ENCODE results near the gene ADORA3.

The ADORA3 gene

GRCh38 chr1:111463029-111463683 is 40.3 kb downstream of the ADORA3 start:
- H3K4me3 Mint-ChIP-seq = no peak overlapping the region
- DNase-seq (no peak), ATAC-seq (replicated peaks) (no peak)
- H3K36me3 Mint-ChIP-seq (ENCODE audit: insufficient read depth) = peaks cover 41% of the 10 kb centered on the region
- no peaks in the 10 kb centered on the region for H3K27me3 Mint-ChIP-seq
- no peaks in the 10 kb centered on the region for H3K9me3 Mint-ChIP-seq
- peak overlapping the region in 1 of 2 donors; percentile 10 for H3K27ac Mint-ChIP-seq
- H3K4me1 Mint-ChIP-seq (ENCODE audit: low read depth in 2 of 2) = peaks cover 6 to 10% of the 10 kb centered on the region in 2 donors

- no peaks in the 10 kb centered on the region for H3K27me3 Mint-ChIP-seq
- ATAC-seq (replicated peaks) = no peak
- H3K9me3 Mint-ChIP-seq = no peaks in the 10 kb centered on the region
- peaks cover 8 to 13% of the 10 kb centered on the region in 2 donors for H3K4me1 Mint-ChIP-seq (ENCODE audit: low read depth in 2 of 2)
- no peak overlapping the region for H3K4me3 Mint-ChIP-seq
- no peak for DNase-seq
- H3K36me3 Mint-ChIP-seq (ENCODE audit: insufficient read depth) = peaks cover 47% of the 10 kb centered on the region
- no peak overlapping the region for H3K27ac Mint-ChIP-seq
Observed at GRCh38 chr1:111462370-111463028, 40.9 kb downstream of the ADORA3 start.

- H3K27ac Mint-ChIP-seq = no peak overlapping the region
- H3K36me3 Mint-ChIP-seq (ENCODE audit: insufficient read depth) = peaks cover 55% of the 10 kb centered on the region
- DNase-seq (no peak), ATAC-seq (replicated peaks) (no peak)
- no peaks in the 10 kb centered on the region for H3K9me3 Mint-ChIP-seq
- H3K4me1 Mint-ChIP-seq (ENCODE audit: low read depth in 2 of 2) = peaks cover 11 to 13% of the 10 kb centered on the region in 2 donors
- no peaks in the 10 kb centered on the region for H3K27me3 Mint-ChIP-seq
- no peak overlapping the region for H3K4me3 Mint-ChIP-seq
Observed at GRCh38 chr1:111461765-111462164, 41.7 kb downstream of the ADORA3 start.

GRCh38 chr1:111455642-111456031 is 47.8 kb downstream of the ADORA3 start:
- no peaks in the 10 kb centered on the region for H3K9me3 Mint-ChIP-seq
- no peak overlapping the region for H3K4me3 Mint-ChIP-seq
- no peaks in the 10 kb centered on the region for H3K27me3 Mint-ChIP-seq
- peaks cover 28 to 62% of the 10 kb centered on the region in 2 donors for H3K4me1 Mint-ChIP-seq (ENCODE audit: low read depth in 2 of 2)
- no peak for ATAC-seq (replicated peaks)
- peaks cover 66% of the 10 kb centered on the region for H3K36me3 Mint-ChIP-seq (ENCODE audit: insufficient read depth)
- H3K27ac Mint-ChIP-seq = peak overlapping the region; percentile 41 to 71
- DNase-seq = no peak

GRCh38 chr1:111454859-111455641 is 48.4 kb downstream of the ADORA3 start:
- ATAC-seq (replicated peaks) = no peak
- Mint-ChIP-seq H3K27me3 (no peaks in the 10 kb centered on the region), H3K36me3 (ENCODE audit: insufficient read depth) (peaks cover 62% of the 10 kb centered on the region), H3K27ac (peak overlapping the region; percentile 41 to 71), H3K4me3 (no peak overlapping the region), H3K4me1 (ENCODE audit: low read depth in 2 of 2) (peaks cover 32 to 66% of the 10 kb centered on the region in 2 donors), H3K9me3 (no peaks in the 10 kb centered on the region)
- no peak for DNase-seq

- H3K27ac Mint-ChIP-seq = no peak overlapping the region
- H3K4me1 Mint-ChIP-seq (ENCODE audit: low read depth in 2 of 2) = peaks cover 42 to 71% of the 10 kb centered on the region in 2 donors
- H3K27me3 Mint-ChIP-seq = no peaks in the 10 kb centered on the region
- no peak for ATAC-seq (replicated peaks)
- DNase-seq = no peak
- peak overlapping the region in 1 of 2 donors; percentile 11 for H3K4me3 Mint-ChIP-seq
- H3K36me3 Mint-ChIP-seq (ENCODE audit: insufficient read depth) = peaks cover 65% of the 10 kb centered on the region
- H3K9me3 Mint-ChIP-seq = no peaks in the 10 kb centered on the region
Observed at GRCh38 chr1:111453706-111454105, 49.7 kb downstream of the ADORA3 start.

GRCh38 chr1:111452581-111452980 is 50.9 kb downstream of the ADORA3 start:
- DNase-seq (no peak), ATAC-seq (replicated peaks) (no peak)
- peaks cover 48 to 70% of the 10 kb centered on the region in 2 donors for H3K4me1 Mint-ChIP-seq (ENCODE audit: low read depth in 2 of 2)
- H3K36me3 Mint-ChIP-seq (ENCODE audit: insufficient read depth) = peaks cover 62% of the 10 kb centered on the region
- peak overlapping the region in 1 of 2 donors; percentile 27 for H3K27ac Mint-ChIP-seq
- H3K4me3 Mint-ChIP-seq = no peak overlapping the region
- H3K9me3 Mint-ChIP-seq = no peaks in the 10 kb centered on the region
- no peaks in the 10 kb centered on the region for H3K27me3 Mint-ChIP-seq

GRCh38 chr1:111450185-111450584 is 53.2 kb downstream of the ADORA3 start:
- ATAC-seq (replicated peaks) (no peak), DNase-seq (no peak)
- no peaks in the 10 kb centered on the region for H3K9me3 Mint-ChIP-seq
- peak overlapping the region; percentile 100 for H3K4me3 Mint-ChIP-seq
- peak overlapping the region; percentile 100 for H3K27ac Mint-ChIP-seq
- H3K4me1 Mint-ChIP-seq (ENCODE audit: low read depth in 2 of 2) = peaks cover 49 to 76% of the 10 kb centered on the region in 2 donors
- H3K36me3 Mint-ChIP-seq (ENCODE audit: insufficient read depth) = peaks cover 59% of the 10 kb centered on the region
- no peaks in the 10 kb centered on the region for H3K27me3 Mint-ChIP-seq

- H3K36me3 Mint-ChIP-seq (ENCODE audit: insufficient read depth) = peaks cover 59% of the 10 kb centered on the region
- peak overlapping the region; percentile 100 for H3K4me3 Mint-ChIP-seq
- H3K27ac Mint-ChIP-seq = peak overlapping the region; percentile 100
- no peaks in the 10 kb centered on the region for H3K27me3 Mint-ChIP-seq
- no peak for DNase-seq
- ATAC-seq (replicated peaks) = no peak
- peaks cover 49 to 72% of the 10 kb centered on the region in 2 donors for H3K4me1 Mint-ChIP-seq (ENCODE audit: low read depth in 2 of 2)
- H3K9me3 Mint-ChIP-seq = no peaks in the 10 kb centered on the region
Observed at GRCh38 chr1:111449703-111450017, 53.8 kb downstream of the ADORA3 start.
